Lower leg skin (tissue), 4 donors: ENCODE results near the gene PEAK1. TPM values are rescaled to one million over a fixed set of nuclear protein-coding genes. Genes with fewer than 3 reads are reported as not detected.

Experiments used
- DNase-seq, 2 donors: peaks; one replicate each; pipeline ENCODE4 v3.0.0-alpha.2; 2019; ENCODE audit warnings: low spot score in 2 of 2
- H3K4me3 ChIP-seq: fragments of 200-600 bp; sonication (generic); 2 replicates; pipeline ENCODE4 v1.5.1; 2017; ENCODE audit warnings: mild to moderate bottlenecking, low read depth; ENCODE audit not compliant: poor library complexity, severe bottlenecking
- POLR2A ChIP-seq, 2 donors: fragments of 450-650 bp; IDR thresholded peaks; one replicate each; pipeline ENCODE4 v1.6.1; 2016 to 2017; ENCODE audit warnings: antibody characterized with exemption in 2 of 2, mild to moderate bottlenecking in 1 of 2, moderate library complexity in 1 of 2
- WGBS, 2 donors: methylation state at CpG; one replicate each; pipeline ENCODE4 v1.1.5; 2018; 5-methylcytosine and 5-hydroxymethylcytosine counted together
- intact Hi-C: fragments of 100-400 bp; cut with DNase I; formaldehyde crosslinking; loops from one replicate; pipeline ENCODE4 v1.15.0; 2023; ENCODE audit warnings: low total_unique reads
- total RNA-seq, 4 donors: library from RNA; depleted of rRNA; stranded (reverse); fragments of >200 nt; gene quantifications; one replicate each; pipeline ENCODE4 v1.1.0, GENCODE V29; 2016
- TF ChIP-seq, protein P1 (sequence below), 3 donors: fragments of 450-650 bp; IDR thresholded peaks; one replicate each; pipeline ENCODE4 v1.5.1; 2016; ENCODE audit warnings: antibody characterized with exemption in 3 of 3, mild to moderate bottlenecking in 3 of 3, moderate library complexity in 2 of 3

The PEAK1 gene
- total RNA-seq, 4 donors from 2014 or later = 23.4 to 38.2 (median 31.0) TPM

DNA sequence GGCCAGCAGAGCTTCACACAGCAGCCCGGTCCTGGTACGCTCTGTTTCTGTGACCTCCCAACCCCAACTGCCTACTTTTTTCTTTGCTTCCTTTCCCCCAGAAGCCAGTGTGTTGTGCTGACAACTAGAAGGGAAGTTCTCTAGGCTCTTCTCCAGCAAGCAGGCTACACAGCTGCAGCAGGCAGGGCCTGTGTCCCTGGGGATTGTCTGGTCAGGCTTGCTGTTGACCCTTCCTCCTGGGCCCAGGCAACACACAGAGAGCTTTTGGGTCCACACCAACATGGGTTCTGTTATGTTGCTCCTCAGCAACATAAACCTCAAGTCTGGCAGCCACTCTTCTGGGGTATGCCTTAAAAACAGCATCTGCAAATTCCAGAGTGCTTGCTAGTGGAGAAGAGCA, 312.8 kb downstream of the PEAK1 start:
- DNase-seq = no peak
- WGBS, 2 donors = 81 to 85% methylated on average over 2 of the region's 2 CpGs
- intact Hi-C loops = loop anchor here (10.0 kb wide), 1 partner anchor 438 kb away; no protein-coding TSS in a partner anchor
- TF ChIP-seq, protein P1, sequence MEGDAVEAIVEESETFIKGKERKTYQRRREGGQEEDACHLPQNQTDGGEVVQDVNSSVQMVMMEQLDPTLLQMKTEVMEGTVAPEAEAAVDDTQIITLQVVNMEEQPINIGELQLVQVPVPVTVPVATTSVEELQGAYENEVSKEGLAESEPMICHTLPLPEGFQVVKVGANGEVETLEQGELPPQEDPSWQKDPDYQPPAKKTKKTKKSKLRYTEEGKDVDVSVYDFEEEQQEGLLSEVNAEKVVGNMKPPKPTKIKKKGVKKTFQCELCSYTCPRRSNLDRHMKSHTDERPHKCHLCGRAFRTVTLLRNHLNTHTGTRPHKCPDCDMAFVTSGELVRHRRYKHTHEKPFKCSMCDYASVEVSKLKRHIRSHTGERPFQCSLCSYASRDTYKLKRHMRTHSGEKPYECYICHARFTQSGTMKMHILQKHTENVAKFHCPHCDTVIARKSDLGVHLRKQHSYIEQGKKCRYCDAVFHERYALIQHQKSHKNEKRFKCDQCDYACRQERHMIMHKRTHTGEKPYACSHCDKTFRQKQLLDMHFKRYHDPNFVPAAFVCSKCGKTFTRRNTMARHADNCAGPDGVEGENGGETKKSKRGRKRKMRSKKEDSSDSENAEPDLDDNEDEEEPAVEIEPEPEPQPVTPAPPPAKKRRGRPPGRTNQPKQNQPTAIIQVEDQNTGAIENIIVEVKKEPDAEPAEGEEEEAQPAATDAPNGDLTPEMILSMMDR (IDR thresholded peaks at IDR 0.05) = no peak
- no peak for TF ChIP-seq POLR2A (IDR thresholded peaks at IDR 0.05)
- no peak overlapping the region for H3K4me3 ChIP-seq

DNA sequence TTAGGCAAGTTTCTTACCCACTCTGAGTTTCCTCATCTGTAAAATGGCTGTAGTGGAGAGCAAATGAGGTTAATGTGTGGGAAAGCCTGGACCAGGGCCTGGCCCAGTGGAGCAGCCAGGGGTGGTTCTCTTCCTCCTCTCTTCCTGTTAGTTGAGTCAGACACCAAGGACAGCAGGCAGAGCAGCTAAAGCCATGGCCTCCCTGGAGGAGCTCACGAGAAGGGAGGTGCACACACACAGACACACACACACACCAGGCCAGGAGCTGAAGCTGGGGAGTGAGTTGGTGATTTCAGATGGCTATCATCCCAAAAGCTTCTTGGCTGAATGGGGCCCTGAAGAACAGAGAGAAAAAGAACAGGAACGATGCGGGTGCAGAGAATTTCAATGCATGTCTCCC, 315.7 kb downstream of the PEAK1 start:
- TF ChIP-seq POLR2A (IDR thresholded peaks at IDR 0.05) = no peak
- TF ChIP-seq, protein P1 (IDR thresholded peaks at IDR 0.05) = no peak
- no peak overlapping the region for H3K4me3 ChIP-seq
- no peak for DNase-seq
- WGBS, 2 donors = 59 to 66% methylated on average over 3 of the region's 3 CpGs
- intact Hi-C loops = loop anchor here (10.0 kb wide), 1 partner anchor 441 kb away; no protein-coding TSS in a partner anchor

DNA sequence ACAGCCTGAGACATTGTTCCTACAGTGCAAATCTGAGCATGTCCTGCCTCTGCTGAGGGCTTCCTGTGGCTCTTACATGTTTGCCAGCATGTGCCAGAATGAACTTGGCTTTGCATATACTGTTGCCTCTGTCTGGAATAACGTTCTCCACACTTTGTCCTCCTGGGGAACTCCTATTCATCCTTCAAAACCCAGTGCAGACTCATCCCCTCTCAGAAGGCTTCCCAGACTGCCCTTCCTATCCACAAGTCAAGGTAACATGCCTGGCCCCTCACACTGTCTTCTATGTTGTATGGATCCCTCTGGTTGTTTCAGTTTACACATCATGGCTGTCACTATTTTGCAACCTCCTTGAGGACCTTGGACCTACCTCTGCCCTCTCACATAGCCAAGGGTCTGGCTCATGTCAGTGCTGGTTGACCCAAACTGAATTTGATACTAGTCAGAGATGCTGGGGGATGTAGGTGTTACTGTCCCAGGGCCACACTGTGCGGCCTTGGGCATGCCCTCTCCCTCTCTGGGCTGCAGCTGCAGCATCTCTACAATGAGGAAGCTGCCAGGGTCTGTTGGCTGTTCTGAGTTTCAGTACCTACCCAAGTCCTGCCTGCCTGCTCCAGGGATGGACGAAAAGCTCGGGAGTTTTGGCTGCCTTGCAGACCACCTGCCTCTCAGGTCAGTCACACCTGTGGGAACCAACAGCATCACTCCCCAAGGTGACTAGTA, 320.0 kb downstream of the PEAK1 start:
- DNase-seq = no peak
- TF ChIP-seq POLR2A (IDR thresholded peaks at IDR 0.05) = no peak
- TF ChIP-seq, protein P1 (IDR thresholded peaks at IDR 0.05) = no peak
- WGBS, 2 donors = 84 to 89% methylated on average over 3 to 4 of the region's 4 CpGs
- no peak overlapping the region for H3K4me3 ChIP-seq
- intact Hi-C loops = loop anchor here (10.0 kb wide), 1 partner anchor 445 kb away; no protein-coding TSS in a partner anchor

DNA sequence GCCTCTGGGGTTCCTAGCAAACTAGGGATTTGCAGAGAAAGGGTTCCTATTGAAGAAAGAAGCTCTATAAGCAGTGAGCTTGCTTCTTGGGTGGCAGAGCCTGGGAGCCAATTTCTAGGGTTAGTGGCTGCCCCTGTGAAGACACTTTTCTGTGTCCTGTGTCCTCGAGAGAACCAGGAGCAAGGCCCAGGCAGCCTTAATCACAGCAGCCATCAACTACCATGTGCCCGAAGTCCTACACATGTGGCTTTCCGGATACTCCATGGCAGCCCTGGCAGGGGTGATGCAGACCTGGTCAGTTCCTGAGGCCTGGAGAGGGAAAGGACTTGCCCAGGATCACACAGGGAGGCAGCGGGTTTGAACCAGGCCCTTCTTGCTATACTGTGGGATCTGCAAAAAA, 321.3 kb downstream of the PEAK1 start:
- no peak for TF ChIP-seq POLR2A (IDR thresholded peaks at IDR 0.05)
- TF ChIP-seq, protein P1 (IDR thresholded peaks at IDR 0.05) = no peak
- intact Hi-C loops = no loop called here

DNA sequence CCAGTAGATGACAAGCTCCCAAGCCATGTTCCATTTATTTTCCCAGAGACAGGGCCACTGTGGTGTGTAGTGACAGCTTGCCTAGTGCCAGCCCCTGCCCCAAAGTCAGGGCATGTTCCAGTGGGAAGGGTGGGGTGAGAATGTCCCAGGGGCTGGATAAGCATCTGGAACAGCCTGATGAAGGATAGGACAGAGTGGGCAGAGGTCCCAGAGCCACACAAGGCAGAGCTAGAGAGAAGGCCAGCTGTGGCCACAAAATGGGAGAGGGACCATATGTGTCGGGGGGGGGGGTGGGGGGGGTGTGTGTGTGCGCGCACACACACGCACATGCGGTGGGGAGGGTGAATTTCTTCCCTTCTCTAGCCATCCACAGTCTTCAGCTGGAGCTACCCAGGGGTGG, 322.0 kb downstream of the PEAK1 start:
- no peak for DNase-seq
- WGBS, 2 donors = 93 to 98% methylated on average over 4 to 5 of the region's 5 CpGs
- intact Hi-C loops = no loop called here
- no peak overlapping the region for H3K4me3 ChIP-seq
- no peak for TF ChIP-seq POLR2A (IDR thresholded peaks at IDR 0.05)
- TF ChIP-seq, protein P1 (IDR thresholded peaks at IDR 0.05) = no peak

More for the DNA sequence above, 321.3 kb downstream of the PEAK1 start:
- WGBS, 2 donors = 93 to 95% methylated on average over 4 of the region's 4 CpGs
- DNase-seq = peak in 1 of 2 donors; percentile 65
- H3K4me3 ChIP-seq = no peak overlapping the region
